Activated CD8-positive, alpha-beta memory T cell treated with anti-CD3 and anti-CD28 coated beads for 4 hours (primary cell): ENCODE measurements around the gene RGS9BP.
"Not testable (repeated sequence)": the region's sequence is repeated elsewhere in the genome, so short reads cannot be mapped to it uniquely, and the experiment has no call there.

Source experiments
- DNase-seq, 2 donors: peaks; one replicate each; pipeline ENCODE4 v3.0.0-alpha.2; 2020; ENCODE audit warnings: low read depth in 2 of 2

Gene RGS9BP

GRCh38 chr19:32695506-32695905 lies 19.9 kb downstream of the RGS9BP start:
- DNase-seq, result not testable (repeated sequence)

- DNase-seq, result not testable (repeated sequence)
Observed at GRCh38 chr19:32696771-32697170, 21.1 kb downstream of the RGS9BP start.

GRCh38 chr19:32700129-32700528 lies 24.5 kb downstream of the RGS9BP start:
- not testable (repeated sequence) for DNase-seq

- no peak for DNase-seq
Observed at GRCh38 chr19:32702010-32702409, 26.4 kb downstream of the RGS9BP start.

- DNase-seq, result not testable (repeated sequence)
Observed at GRCh38 chr19:32704006-32704405, 28.4 kb downstream of the RGS9BP start.

GRCh38 chr19:32708457-32708856 lies 32.8 kb downstream of the RGS9BP start:
- DNase-seq, result no peak

- no peak for DNase-seq
Observed at GRCh38 chr19:32709032-32709431, 33.4 kb downstream of the RGS9BP start.

GRCh38 chr19:32711747-32712146 lies 36.1 kb downstream of the RGS9BP start:
- DNase-seq, result no peak

GRCh38 chr19:32716203-32716602 lies 40.6 kb downstream of the RGS9BP start:
- DNase-seq, result not testable (repeated sequence)

- no peak for DNase-seq
Observed at GRCh38 chr19:32717496-32717895, 41.8 kb downstream of the RGS9BP start.

GRCh38 chr19:32718286-32718685 lies 42.6 kb downstream of the RGS9BP start:
- no peak for DNase-seq

GRCh38 chr19:32719611-32720059 lies 44.0 kb downstream of the RGS9BP start, which contains the start of gene TDRD12:
Gene TDRD12 (plus strand): TSS chr19:32719767. CDS start chr19:32720073, 306 bp downstream.
- no peak for DNase-seq

GRCh38 chr19:32720216-32720935 lies 44.7 kb downstream of the RGS9BP start:
- DNase-seq, result no peak

GRCh38 chr19:32720936-32721250 lies 45.2 kb downstream of the RGS9BP start:
- no peak for DNase-seq
